ENCODE results near the gene EXOC1. TPM values are rescaled to one million over a fixed set of nuclear protein-coding genes. Genes with fewer than 3 reads are reported as not detected.

EXOC1 gene
- total and polyA plus RNA-seq, 2 of the 4 experiments (the other 2 are of a cell fraction) = 19.9 to 49.5 TPM

DNA sequence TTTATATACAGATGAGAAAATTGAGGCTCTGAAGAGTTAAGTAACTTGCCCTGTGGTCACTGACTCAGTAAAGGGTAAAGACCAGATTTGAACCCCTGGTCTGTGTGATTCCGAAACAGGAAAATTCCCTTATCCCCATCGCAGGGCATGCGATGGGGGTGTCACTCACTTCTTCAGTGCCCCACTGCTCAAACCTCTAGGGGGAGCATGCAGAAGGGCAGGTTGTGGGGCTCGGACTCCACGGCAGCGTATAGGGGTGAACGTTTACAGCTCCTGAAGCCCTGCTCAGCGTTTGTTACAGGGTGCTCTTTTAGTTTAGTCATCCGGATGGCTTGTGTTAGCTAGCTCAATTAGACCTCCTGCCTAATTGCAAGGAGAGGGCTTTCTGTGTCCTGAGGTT is 3.7 kb upstream of the EXOC1 start:
- Histone ChIP-seq H3K9ac (ENCODE audit: low read depth, low read length) (no peak overlapping the region), H3K14ac (replicated peaks; ENCODE audit: low read depth, low read length) (no peak overlapping the region), H4K8ac (ENCODE audit: low read depth in 2 of 2, low read length in 2 of 2) (no peak overlapping the region), H3K4me2 (ENCODE audit: low read depth, low read length) (no peak overlapping the region), H2BK120ac (ENCODE audit: low read depth, low read length) (no peak overlapping the region), H2BK5ac (ENCODE audit: low read depth, low read length, poor library complexity, severe bottlenecking) (no peak overlapping the region), H2AFZ (replicated peaks; ENCODE audit: low read length, poor library complexity) (peak overlapping the region; percentile 32), H3K9me1 (ENCODE audit: insufficient read depth, low read length) (no peaks in the 10 kb centered on the region), H4K20me1 (ENCODE audit: insufficient read depth, low read length) (no peaks in the 10 kb centered on the region), H3K9me3 (ENCODE audit: control insufficient read depth, insufficient read depth, low read length) (no peaks in the 10 kb centered on the region), H3K36me3 (ENCODE audit: control insufficient read depth, insufficient read depth, low read length) (no peaks in the 10 kb centered on the region), H3K4me1 (ENCODE audit: control insufficient read depth, insufficient read depth, low read length) (no peaks in the 10 kb centered on the region), H3K79me1 (ENCODE audit: low read depth in 1 of 2, low read length in 2 of 2) (peaks cover 6 to 10% of the 10 kb centered on the region in 2 experiments), H3K4ac (ENCODE audit: low read depth, low read length) (no peak overlapping the region), H4K5ac (ENCODE audit: low read depth, low read length) (no peak overlapping the region), H2BK20ac (ENCODE audit: low read depth, low read length) (no peak overlapping the region), H2BK15ac (ENCODE audit: low read depth, low read length) (no peak overlapping the region), H3K27me3 (ENCODE audit: control insufficient read depth, insufficient read depth, low read length) (0 out of 2 replicates have a peak, but pooled peaks cover 2% of the 10 kb centered on the region), H3K18ac (ENCODE audit: low read depth, low read length) (no peak overlapping the region), H2AK5ac (ENCODE audit: low read depth, low read length) (no peak overlapping the region), H2AK9ac (replicated peaks; ENCODE audit: low read depth, low read length, poor library complexity) (no peak overlapping the region), H4K91ac (ENCODE audit: insufficient read depth, low read depth, low read length) (no peak overlapping the region), H3K23ac (ENCODE audit: low read depth, low read length) (no peak overlapping the region), H3K27ac (ENCODE audit: insufficient read depth, low read length) (no peak overlapping the region), H3K56ac (ENCODE audit: extremely low read depth, insufficient read depth, low read length) (no peak overlapping the region), H3K4me3 (ENCODE audit: insufficient read depth, low read depth, low read length) (no peak overlapping the region)
- DNase-seq (no peak), ATAC-seq (ENCODE audit: low read depth) (no peak)
- no peak for TF ChIP-seq BHLHE40 (IDR thresholded peaks at IDR 0.05; ENCODE audit: low read depth, low read length)
- TF ChIP-seq RCOR1 (IDR thresholded peaks at IDR 0.05; ENCODE audit: insufficient replicate concordance, low read length) = no peak
- WGBS, 2 experiments (ENCODE audit: extremely low coverage in 2 of 2, insufficient read length in 1 of 2) = 56% methylated on average over 3 of the region's 9 CpGs; no CpG with 5 or more reads in 1 of the 2 experiments
- dilution Hi-C loops (cut with HindIII; ENCODE audit: low sequenced_read_pairs, unreplicated experiment) = no loop called here
- BruUV-seq (replicated peaks) = no TSS peak
- CTCF ChIA-PET = no interaction called here
- in situ Hi-C loops (cut with MboI; ENCODE audit: low sequenced_read_pairs) = loop anchor here (10.0 to 25.0 kb wide), 2 partner anchors 437 to 505 kb away; partner anchors contain the start of gene SRD5A3
- intact Hi-C loops (cut with micrococcal nuclease) = loop anchor here (5.0 kb wide), 1 partner anchor 502 kb away; the partner anchor contains the start of gene SRD5A3
- POLR2A ChIA-PET (ENCODE audit: unreplicated experiment) = no interaction called here
